SK-N-SH (cell line): ENCODE measurements around the gene ARIH2. TPM values are rescaled to one million over a fixed set of nuclear protein-coding genes. Genes with fewer than 3 reads are reported as not detected.
A peak's percentile ranks its signal among the peaks of the same experiment; 100 is the strongest.

Experiments used
- CTCF ChIA-PET: fragments of 300-600, 350-600 bp; formaldehyde crosslinking; extraction: SDS; loops from one replicate; lab custom pipeline; 2021; lab: Yijun Ruan, JAX
- POLR2A ChIA-PET: fragments of 350-600 bp; sonication (Branson Sonifier 250); formaldehyde crosslinking; extraction: SDS; loops from one replicate; lab custom pipeline; 2020; ENCODE audit warnings: antibody characterized with exemption, inconsistent platforms; lab: Yijun Ruan, JAX
- DNase-seq: peaks from one replicate; pipeline ENCODE4 v3.0.0; 2012
- H2AFZ ChIP-seq: fragments of 200-600 bp; sonication (generic); 2 replicates; pipeline ENCODE4 v1.8.1; 2016; ENCODE audit warnings: antibody characterized with exemption, mild to moderate bottlenecking, low read depth
- H3F3A ChIP-seq: fragments of 200-600 bp; sonication (generic); replicated peaks from 2 replicates; pipeline ENCODE3; 2016; ENCODE audit warnings: antibody characterized with exemption, mild to moderate bottlenecking; ENCODE audit not compliant: insufficient read depth
- H3K27ac ChIP-seq, 2 experiments: fragments of 200-500 bp in 1 of 2; fragments of 200-600 bp in 1 of 2; sonication (Bioruptor generic) in 1 of 2; sonication (generic), shearing (Covaris generic) in 1 of 2; 2 replicates each; pipeline versions ENCODE4 v1.5.1 to v1.6.1; 2014 to 2016; ENCODE audit warnings: low read depth in 2 of 2, inconsistent platforms in 1 of 2, low read length in 1 of 2, mild to moderate bottlenecking in 1 of 2, mixed read lengths in 1 of 2
- H3K27me3 ChIP-seq: fragments of 200-600 bp; sonication (generic), shearing (Covaris generic); 2 replicates; pipeline ENCODE4 v1.6.1; 2016; ENCODE audit warnings: mixed run types; ENCODE audit not compliant: insufficient read depth
- H3K36me3 ChIP-seq, 2 experiments: fragments of 200-500 bp in 1 of 2; fragments of 200-600 bp in 1 of 2; sonication (Bioruptor generic) in 1 of 2; sonication (generic) in 1 of 2; replicated peaks in 1 of 2; 2 replicates each; pipeline versions ENCODE3 to v1.5.1; 2014 to 2016; ENCODE audit warnings: low read length in 1 of 2, mild to moderate bottlenecking in 1 of 2; ENCODE audit not compliant: insufficient read depth in 2 of 2, control insufficient read depth in 1 of 2
- H3K4me1 ChIP-seq, 2 experiments: fragments of 200-500 bp in 1 of 2; fragments of 200-600 bp in 1 of 2; sonication (Bioruptor generic) in 1 of 2; sonication (generic), shearing (Covaris generic) in 1 of 2; 2 replicates each; pipeline versions ENCODE4 v1.5.1 to v1.6.1; 2014 to 2016; ENCODE audit warnings: low read depth in 1 of 2, low read length in 1 of 2, mixed run types in 1 of 2; ENCODE audit not compliant: insufficient read depth in 2 of 2, control insufficient read depth in 1 of 2
- H3K4me2 ChIP-seq: fragments of 200-600 bp; sonication (generic), shearing (Covaris generic); 2 replicates; pipeline ENCODE4 v1.6.1; 2017; ENCODE audit warnings: mixed run types
- H3K4me3 ChIP-seq, 2 experiments: fragments of 200-500 bp in 1 of 2; fragments of 200-600 bp in 1 of 2; sonication (Bioruptor generic) in 1 of 2; sonication (generic), shearing (Covaris generic) in 1 of 2; 2 replicates each; pipeline versions ENCODE4 v1.5.1 to v1.8.1; 2014 to 2016; ENCODE audit warnings: low read depth in 2 of 2, inconsistent platforms in 1 of 2, low read length in 1 of 2, mild to moderate bottlenecking in 1 of 2, mixed read lengths in 1 of 2, moderate library complexity in 1 of 2
- H3K79me2 ChIP-seq: fragments of 200-600 bp; sonication (generic); 2 replicates; pipeline ENCODE4 v1.8.1; 2017; ENCODE audit warnings: mild to moderate bottlenecking; ENCODE audit not compliant: insufficient read depth
- H3K9ac ChIP-seq: fragments of 200-600 bp; sonication (generic); 2 replicates; pipeline ENCODE4 v1.6.1; 2017; ENCODE audit warnings: mixed run types
- H3K9me2 ChIP-seq: fragments of 200-600 bp; sonication (generic); 2 replicates; pipeline ENCODE4 v1.6.1; 2017; ENCODE audit warnings: mixed run types
- H3K9me3 ChIP-seq: fragments of 200-600 bp; sonication (generic); 2 replicates; pipeline ENCODE4 v1.6.1; 2017; ENCODE audit warnings: mixed run types, mild to moderate bottlenecking, moderate library complexity
- H4K20me1 ChIP-seq: fragments of 200-600 bp; sonication (generic); 2 replicates; pipeline ENCODE4 v1.6.1; 2017; ENCODE audit warnings: mild to moderate bottlenecking, mixed run types; ENCODE audit not compliant: insufficient read depth
- CHD2 ChIP-seq: fragments of 150-350 bp; IDR thresholded peaks from 2 replicates; pipeline ENCODE4 v1.6.1; 2018; ENCODE audit warnings: low read length; ENCODE audit not compliant: partially characterized antibody
- MXI1 ChIP-seq: IDR thresholded peaks from 2 replicates; pipeline ENCODE4 v1.6.1; 2012; ENCODE audit warnings: mild to moderate bottlenecking, low read depth, low read length, improper control_type of control experiment
- PBX3 ChIP-seq: IDR thresholded peaks from 2 replicates; pipeline ENCODE4; 2012
- POLR2AphosphoS5 ChIP-seq: IDR thresholded peaks from 2 replicates; pipeline ENCODE4 v1.6.1; 2012; ENCODE audit warnings: low read depth, low read length
- RAD21 ChIP-seq: IDR thresholded peaks from 2 replicates; pipeline ENCODE4 v1.6.1; 2012; ENCODE audit warnings: mild to moderate bottlenecking, low read length
- REST ChIP-seq: IDR thresholded peaks from 2 replicates; pipeline ENCODE4 v1.6.1; 2012; ENCODE audit warnings: mild to moderate bottlenecking, low read depth, low read length, moderate library complexity
- RFX5 ChIP-seq: IDR thresholded peaks from 2 replicates; pipeline ENCODE4 v1.6.1; 2012; ENCODE audit warnings: mild to moderate bottlenecking, improper control_type of control experiment, low read length
- RXRA ChIP-seq: IDR thresholded peaks from 2 replicates; pipeline ENCODE4 v1.4.0; 2012; ENCODE audit warnings: low read depth, mild to moderate bottlenecking, borderline replicate concordance
- SIN3A ChIP-seq: IDR thresholded peaks from 2 replicates; pipeline ENCODE4 v1.6.1; 2012; ENCODE audit warnings: low read depth, mild to moderate bottlenecking, low read length, moderate library complexity, borderline replicate concordance
- TCF12 ChIP-seq: IDR thresholded peaks from 2 replicates; pipeline ENCODE4 v1.4.0; 2012
- TEAD4 ChIP-seq: IDR thresholded peaks from 2 replicates; pipeline ENCODE4 v1.4.0; 2012; ENCODE audit warnings: mild to moderate bottlenecking, borderline replicate concordance; ENCODE audit not compliant: insufficient read depth
- USF2 ChIP-seq: fragments of 150-350 bp; IDR thresholded peaks from 2 replicates; pipeline ENCODE4 v1.6.1; 2017; ENCODE audit warnings: antibody characterized with exemption, low read length, low read depth, borderline replicate concordance
- WGBS: methylation state at CpG from one replicate; pipeline ENCODE4 v1.1.6; 2017; ENCODE audit warnings: low lambda C conversion rate; 5-methylcytosine and 5-hydroxymethylcytosine counted together
- polyA plus RNA-seq, 3 experiments: library from polyadenylated mRNA; depleted of rRNA; stranded (reverse); fragments of >200 nt; gene quantifications; 2 replicates each; pipeline ENCODE4 v1.2.3, GENCODE V29; 2012

The ARIH2 gene
- polyA plus RNA-seq, 1 of the 3 experiments (the other 2 are of a cell fraction), result 69.7 TPM

- no peak for TF ChIP-seq REST
- no peak for TF ChIP-seq PBX3
Observed at GRCh38 chr3:48993834-48994233, 75.2 kb downstream of the ARIH2 start (continued).

GRCh38 chr3:48996640-48997039 lies 78.0 kb downstream of the ARIH2 start:
- H4K20me1 ChIP-seq, result no peaks in the 10 kb centered on the region
- H3K79me2 ChIP-seq, result peaks cover 8% of the 10 kb centered on the region; the same call in 1 of the 2 replicates
- no peaks in the 10 kb centered on the region for H3K9me2 ChIP-seq
- H3K4me1 ChIP-seq, result peaks cover 0 to 29% of the 10 kb centered on the region in 2 experiments; a peak in 1 of 4 replicates
- no peaks in the 10 kb centered on the region for H3K27me3 ChIP-seq
- CTCF ChIA-PET, result interaction anchor here (1.2 to 3.5 kb wide), 6 partner anchors 10 to 32 kb away, joined by 3 to 26 read pairs (median 8); partner anchors contain the start of genes IMPDH2, NDUFAF3 and WDR6
- no peaks in the 10 kb centered on the region for H3F3A ChIP-seq
- DNase-seq, result no peak
- POLR2A ChIA-PET, result interaction anchor here (1.5 to 5.7 kb wide), 3 partner anchors 9 to 18 kb away, joined by 5 to 44 read pairs (median 5); partner anchors contain the start of gene WDR6
- H3K9ac ChIP-seq, result no peak overlapping the region
- no peaks in the 10 kb centered on the region for H3K9me3 ChIP-seq
- no peaks in the 10 kb centered on the region for H3K36me3 ChIP-seq
- TF ChIP-seq TEAD4 (no peak), TCF12 (no peak), RAD21 (no peak)
- H3K27ac ChIP-seq, result no peak overlapping the region; a peak in 1 of 4 replicates
- WGBS, result 86% methylated on average over 4 of the region's 8 CpGs
- no peak overlapping the region for H3K4me2 ChIP-seq
- H3K4me3 ChIP-seq, result no peak overlapping the region
- H2AFZ ChIP-seq, result no peak overlapping the region

GRCh38 chr3:48997102-48997635 lies 78.5 kb downstream of the ARIH2 start:
- no peaks in the 10 kb centered on the region for H4K20me1 ChIP-seq
- no peak overlapping the region for H2AFZ ChIP-seq
- no peak overlapping the region for H3K4me2 ChIP-seq
- H3K9me2 ChIP-seq, result no peaks in the 10 kb centered on the region
- CTCF ChIA-PET, result interaction anchor here (1.2 to 3.5 kb wide), 7 partner anchors 10 to 32 kb away, joined by 3 to 26 read pairs (median 6); partner anchors contain the start of genes IMPDH2, NDUFAF3 and WDR6
- no peak for TF ChIP-seq POLR2AphosphoS5
- no peak for TF ChIP-seq RFX5
- no peak for TF ChIP-seq USF2
- TF ChIP-seq MXI1, result no peak
- no peak for TF ChIP-seq RXRA
- TF ChIP-seq CHD2, result no peak
- TF ChIP-seq SIN3A, result no peak
- H3K4me1 ChIP-seq, result peaks cover 0 to 29% of the 10 kb centered on the region in 2 experiments; a peak in 1 of 4 replicates
- H3K27ac ChIP-seq, result peak overlapping the region in 1 of 2 experiments; percentile 81; a peak in 2 of 4 replicates
- H3K4me3 ChIP-seq, result no peak overlapping the region
- no peaks in the 10 kb centered on the region for H3F3A ChIP-seq
- no peak overlapping the region for H3K9ac ChIP-seq
- DNase-seq, result peak; percentile 58
- H3K9me3 ChIP-seq, result no peaks in the 10 kb centered on the region
- no peaks in the 10 kb centered on the region for H3K27me3 ChIP-seq
- peaks cover 3% of the 10 kb centered on the region; the same call in 1 of the 2 replicates for H3K79me2 ChIP-seq
- POLR2A ChIA-PET, result interaction anchor here (1.5 to 5.7 kb wide), 3 partner anchors 9 to 17 kb away, joined by 5 to 44 read pairs (median 5); partner anchors contain the start of gene WDR6
- 100% methylated on average over 4 of the region's 8 CpGs for WGBS
- no peaks in the 10 kb centered on the region for H3K36me3 ChIP-seq
